NCI-H69 (cell line): Measurements from ENCODE around the gene CSGALNACT2.

ENCODE experiments used
- DNase-seq: peaks from one replicate; lab custom pipeline; 2025; lab: John Stamatoyannopoulos, UW

Gene CSGALNACT2

DNA sequence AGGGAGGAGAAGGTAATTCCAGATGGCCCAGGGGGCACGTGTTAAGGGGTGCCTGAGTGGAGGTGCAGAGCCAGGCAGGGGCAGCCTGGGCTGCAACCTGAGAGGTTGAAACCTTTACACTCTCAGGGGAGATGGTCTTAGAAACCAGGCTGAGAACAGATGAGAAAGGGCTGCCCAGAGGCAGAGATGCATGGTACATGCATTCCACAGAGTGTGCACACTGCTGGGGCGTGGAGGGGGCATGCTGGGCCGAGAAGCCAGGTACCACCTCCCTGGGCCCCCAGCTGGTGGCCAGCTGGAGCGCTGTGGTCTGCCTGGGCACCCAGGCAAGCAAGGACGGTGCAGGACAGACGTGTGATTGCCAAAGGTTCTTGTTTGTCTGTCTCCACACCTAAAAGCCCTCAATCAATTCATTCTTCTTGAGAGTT is 14.1 kb upstream of the CSGALNACT2 start:
- no peak for DNase-seq

DNA sequence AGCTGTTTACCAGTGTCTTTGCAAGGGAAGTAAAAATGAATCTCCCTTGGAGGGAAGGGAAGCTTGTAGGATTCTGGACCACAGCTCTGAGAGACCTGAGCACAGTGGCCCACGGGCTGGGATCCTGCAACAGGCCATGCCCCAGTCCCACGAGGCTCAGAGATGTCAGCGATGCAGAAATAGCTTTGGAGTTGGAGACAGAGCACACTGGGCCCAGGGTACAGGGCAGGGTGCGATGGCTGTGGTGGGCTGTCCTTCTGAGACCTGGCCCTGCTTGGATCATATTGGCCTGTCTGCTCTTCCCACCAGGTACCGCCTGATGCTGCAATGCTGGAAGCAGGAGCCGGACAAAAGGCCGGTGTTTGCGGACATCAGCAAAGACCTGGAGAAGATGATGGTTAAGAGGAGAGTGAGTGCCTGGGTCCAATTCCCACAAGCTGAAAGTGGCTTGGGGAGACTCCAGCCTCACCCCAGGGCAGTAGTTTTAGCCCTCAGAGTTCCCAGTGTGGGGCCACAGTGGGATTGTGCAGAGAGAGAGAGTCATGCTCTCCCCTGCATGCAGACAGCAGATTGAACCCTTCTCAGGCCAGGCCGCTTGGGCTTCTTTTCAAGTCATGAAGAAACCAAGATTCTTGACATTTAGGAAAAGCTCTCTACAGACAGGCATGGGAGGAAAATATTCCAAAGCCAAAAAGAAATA is 13.5 kb upstream of the CSGALNACT2 start:
- no peak for DNase-seq

DNA sequence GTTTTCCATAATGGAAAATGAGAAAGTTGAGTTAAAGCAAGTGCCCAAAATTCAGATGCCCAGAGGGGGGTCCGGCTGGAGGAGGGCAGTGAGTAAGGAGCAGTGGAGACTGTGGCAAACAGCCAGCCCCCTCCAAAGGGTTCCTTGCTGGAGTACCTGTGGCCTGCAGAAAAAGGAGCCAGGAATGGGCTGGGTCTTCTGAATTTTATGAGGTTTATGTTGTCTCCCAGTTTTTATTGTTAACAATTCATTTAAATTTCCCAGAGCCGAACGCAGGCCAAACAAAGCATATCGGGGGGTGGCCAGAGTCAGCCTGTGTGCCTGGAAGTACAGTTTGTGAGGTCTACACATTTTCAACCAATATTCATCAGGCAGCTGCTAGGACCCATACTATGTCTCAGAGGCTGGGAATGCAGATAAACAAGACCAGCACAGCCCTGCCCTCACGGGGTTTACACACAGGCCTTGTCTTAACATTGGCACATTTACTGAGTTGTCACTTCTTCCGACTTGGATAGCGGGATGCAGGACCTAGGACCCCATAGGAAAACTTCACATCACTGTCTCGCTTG is 12.9 kb upstream of the CSGALNACT2 start:
- no peak for DNase-seq

GRCh38 chr10:43125881-43126731 is 12.1 kb upstream of the CSGALNACT2 start:
- DNase-seq, result no peak

DNA sequence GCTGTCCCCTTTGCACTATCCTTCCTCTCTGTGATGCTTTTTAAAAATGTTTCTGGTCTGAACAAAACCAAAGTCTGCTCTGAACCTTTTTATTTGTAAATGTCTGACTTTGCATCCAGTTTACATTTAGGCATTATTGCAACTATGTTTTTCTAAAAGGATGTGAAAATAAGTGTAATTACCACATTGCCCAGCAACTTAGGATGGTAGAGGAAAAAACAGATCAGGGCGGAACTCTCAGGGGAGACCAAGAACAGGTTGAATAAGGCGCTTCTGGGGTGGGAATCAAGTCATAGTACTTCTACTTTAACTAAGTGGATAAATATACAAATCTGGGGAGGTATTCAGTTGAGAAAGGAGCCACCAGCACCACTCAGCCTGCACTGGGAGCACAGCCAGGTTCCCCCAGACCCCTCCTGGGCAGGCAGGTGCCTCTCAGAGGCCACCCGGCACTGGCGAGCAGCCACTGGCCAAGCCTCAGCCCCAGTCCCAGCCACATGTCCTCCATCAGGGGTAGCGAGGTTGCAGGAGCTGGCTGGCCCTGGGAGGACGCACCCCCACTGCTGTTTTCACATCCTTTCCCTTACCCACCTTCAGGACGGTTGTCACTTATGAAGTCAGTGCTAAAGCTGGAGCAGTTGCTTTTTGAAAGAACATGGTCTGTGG is 11.4 kb upstream of the CSGALNACT2 start:
- DNase-seq, result no peak

DNA sequence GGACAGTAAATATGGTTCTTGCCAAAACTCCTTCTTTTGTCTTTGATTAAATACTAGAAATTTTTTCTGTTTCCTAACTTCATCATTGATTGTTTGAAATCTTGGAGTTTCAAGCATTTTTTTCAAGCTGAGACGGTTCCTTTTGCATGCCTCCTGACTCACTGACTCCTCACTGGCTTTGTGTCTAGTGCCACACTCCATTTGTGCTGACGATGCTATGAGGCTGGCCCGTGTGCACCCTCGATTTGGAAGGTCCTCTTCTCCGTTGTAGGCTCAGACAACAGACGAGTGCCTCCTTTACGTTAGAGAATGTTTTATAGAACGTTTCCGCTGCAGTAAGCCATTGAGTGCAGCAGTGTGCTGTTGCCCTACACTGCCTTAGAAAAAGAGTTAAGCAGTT is 10.8 kb upstream of the CSGALNACT2 start:
- DNase-seq, result no peak

- no peak for DNase-seq
Measured at GRCh38 chr10:43128331-43128730, 9.9 kb upstream of the CSGALNACT2 start.

DNA sequence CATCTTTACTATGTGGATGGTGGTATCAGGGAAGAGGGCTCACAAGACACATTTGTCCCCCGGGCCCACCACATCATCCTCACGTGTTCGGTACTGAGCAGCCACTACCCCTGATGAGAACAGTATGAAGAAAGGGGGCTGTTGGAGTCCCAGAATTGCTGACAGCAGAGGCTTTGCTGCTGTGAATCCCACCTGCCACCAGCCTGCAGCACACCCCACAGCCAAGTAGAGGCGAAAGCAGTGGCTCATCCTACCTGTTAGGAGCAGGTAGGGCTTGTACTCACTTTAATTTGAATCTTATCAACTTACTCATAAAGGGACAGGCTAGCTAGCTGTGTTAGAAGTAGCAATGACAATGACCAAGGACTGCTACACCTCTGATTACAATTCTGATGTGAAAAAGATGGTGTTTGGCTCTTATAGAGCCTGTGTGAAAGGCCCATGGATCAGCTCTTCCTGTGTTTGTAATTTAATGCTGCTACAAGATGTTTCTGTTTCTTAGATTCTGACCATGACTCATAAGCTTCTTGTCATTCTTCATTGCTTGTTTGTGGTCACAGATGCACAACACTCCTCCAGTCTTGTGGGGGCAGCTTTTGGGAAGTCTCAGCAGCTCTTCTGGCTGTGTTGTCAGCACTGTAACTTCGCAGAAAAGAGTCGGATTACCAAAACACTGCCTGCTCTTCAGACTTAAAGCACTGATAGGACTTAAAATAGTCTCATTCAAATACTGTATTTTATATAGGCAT is 9.1 kb upstream of the CSGALNACT2 start:
- DNase-seq, result no peak

GRCh38 chr10:43130770-43131171 is 7.5 kb upstream of the CSGALNACT2 start:
- DNase-seq, result no peak

DNA sequence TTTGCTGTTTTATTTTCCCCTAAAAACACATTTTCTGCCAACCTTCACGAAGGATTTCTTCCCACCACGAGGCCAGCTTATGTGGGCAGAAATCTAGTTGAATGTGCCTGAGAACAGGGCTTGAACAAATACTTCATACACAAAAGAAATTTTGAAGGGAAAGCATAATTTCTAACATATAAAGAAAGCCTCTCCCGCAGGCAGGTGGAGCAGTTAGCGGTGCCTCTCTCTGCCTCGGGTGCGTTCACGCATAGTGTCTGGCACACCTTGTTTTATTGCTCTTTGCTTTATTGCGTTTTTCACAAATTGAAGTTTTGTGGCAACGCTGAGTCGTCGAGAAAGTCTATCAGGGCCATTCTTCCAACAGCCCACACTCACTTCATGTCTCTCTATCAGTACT is 7.0 kb upstream of the CSGALNACT2 start:
- no peak for DNase-seq

DNA sequence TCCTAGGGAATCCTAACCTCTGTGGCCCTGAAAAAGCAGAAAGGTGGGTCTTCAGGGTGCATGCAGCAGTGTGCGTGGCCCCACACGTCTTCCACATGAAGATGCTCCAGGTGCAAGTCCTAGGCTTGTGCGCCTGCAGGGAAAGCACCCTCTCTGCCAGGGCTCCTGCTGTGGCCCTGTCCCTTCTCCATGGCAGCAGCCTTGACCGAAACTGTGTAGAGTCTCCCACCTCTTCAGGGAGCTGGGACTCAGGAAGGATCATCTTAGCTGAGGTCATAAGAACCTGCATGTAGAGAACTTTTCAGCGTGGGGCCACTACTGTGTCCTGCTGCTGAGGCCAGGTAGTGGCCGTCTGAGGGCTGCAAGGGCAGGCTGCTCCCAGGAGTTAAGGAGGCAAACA is 6.3 kb upstream of the CSGALNACT2 start:
- DNase-seq, result no peak

DNA sequence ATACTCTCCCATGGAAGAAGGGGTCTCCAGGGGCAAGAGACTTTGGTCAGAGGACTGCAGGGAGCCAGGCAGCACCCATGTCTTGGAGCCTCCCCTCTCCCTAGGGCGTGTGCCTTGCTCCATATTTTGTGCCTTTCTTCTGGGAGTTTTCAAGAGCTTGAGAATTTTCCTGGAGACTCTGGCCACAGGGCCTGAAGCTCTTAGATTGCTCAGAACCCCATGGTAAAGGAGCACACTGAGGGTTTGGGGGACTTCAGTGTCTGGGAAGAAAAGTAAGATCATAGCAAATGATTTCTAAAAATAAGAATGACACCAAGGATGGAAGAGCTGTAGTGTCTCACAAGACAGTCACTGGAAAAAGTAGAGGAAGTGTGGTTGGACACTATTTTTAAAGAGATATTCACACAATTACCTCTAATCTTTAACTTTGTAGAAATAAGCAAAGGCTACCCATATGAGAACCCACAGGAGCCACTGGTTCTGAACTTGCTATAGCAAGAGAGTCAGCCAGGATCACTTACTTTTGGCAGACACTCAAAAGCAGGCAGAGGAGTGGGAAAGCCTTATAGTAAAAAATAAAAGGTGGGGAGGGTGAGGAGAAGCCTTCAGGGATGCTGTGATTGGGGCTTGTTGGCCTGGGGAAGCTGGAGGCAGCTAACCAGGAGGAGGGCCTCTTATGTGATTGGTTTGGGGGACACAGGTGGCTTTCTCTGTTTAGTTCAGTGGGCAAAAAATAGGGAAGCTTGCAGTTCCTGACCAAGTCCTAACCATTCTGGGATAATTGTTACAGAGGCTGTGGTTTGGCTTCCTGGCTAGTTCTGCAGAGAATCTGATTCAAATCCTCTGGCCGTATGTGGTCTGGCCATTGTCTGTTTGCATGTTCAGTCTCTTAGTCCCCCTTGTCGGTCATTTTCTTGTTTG is 5.1 kb upstream of the CSGALNACT2 start:
- no peak for DNase-seq

GRCh38 chr10:43134126-43134905 is 3.9 kb upstream of the CSGALNACT2 start:
- DNase-seq, result no peak

GRCh38 chr10:43135064-43135463 is 3.2 kb upstream of the CSGALNACT2 start:
- no peak for DNase-seq

GRCh38 chr10:43135656-43136055 is 2.6 kb upstream of the CSGALNACT2 start:
- no peak for DNase-seq

GRCh38 chr10:43136432-43136831 is 1.8 kb upstream of the CSGALNACT2 start:
- no peak for DNase-seq

- DNase-seq, result no peak
Measured at GRCh38 chr10:43136995-43137716, 1.1 kb upstream of the CSGALNACT2 start.

DNA sequence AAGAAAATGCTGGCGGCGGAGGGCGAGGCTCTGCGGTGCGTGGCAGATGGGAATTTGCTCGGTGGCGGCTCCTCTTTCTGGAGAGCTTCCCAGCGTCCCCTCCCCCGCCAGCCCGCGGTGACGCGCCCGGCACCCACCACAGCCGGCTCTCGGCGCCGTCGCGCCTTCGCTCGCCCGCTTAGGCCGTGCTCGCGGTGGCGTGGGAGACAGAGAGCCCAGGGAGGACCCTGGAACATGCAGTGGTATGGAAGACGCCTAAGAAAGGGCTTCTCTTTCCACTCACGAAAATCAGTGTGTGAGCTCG is 576 bp upstream of the CSGALNACT2 start:
- DNase-seq, result peak; percentile 65

DNA sequence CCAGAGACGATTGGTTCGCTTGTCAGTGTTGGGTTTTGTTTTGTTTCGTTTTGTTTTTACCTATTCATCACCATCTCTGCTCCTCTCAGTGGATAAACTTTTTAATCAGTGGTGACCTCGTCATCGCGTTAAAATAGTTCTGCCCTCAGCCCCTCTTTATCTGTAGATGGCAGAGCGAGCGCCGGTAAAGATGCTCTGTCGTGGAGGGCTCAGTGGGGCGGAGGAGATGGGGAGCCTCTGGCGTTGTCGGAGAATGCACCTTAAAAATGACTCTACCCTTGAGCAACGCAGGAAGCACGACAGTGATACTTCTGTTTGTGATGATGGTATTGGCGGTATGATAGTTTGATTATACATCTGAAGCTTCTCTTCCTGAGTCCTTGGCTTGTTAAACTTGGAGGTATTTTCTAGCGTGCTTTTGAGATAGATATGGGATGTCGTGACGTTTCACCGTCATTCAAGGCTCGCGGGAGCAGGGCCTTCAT is 554 bp downstream of the CSGALNACT2 start:
- DNase-seq, result peak; percentile 50
